Measurements from ENCODE around the gene HAAO. TPM values are rescaled to one million over a fixed set of nuclear protein-coding genes. Genes with fewer than 3 reads are reported as not detected.

HAAO gene
- total and polyA plus RNA-seq, 2 experiments from 2014 or later: 2.6 to 3.2 TPM

GRCh38 chr2:42819160-42819559 lies 26.8 kb upstream of the HAAO start (continued):
- TF ChIP-seq REST (IDR thresholded peaks at IDR 0.05; ENCODE audit: unreplicated experiment) (no peak), EZH2phosphoT487 (IDR thresholded peaks at IDR 0.05; ENCODE audit: unreplicated experiment) (no peak), ETS1 (IDR thresholded peaks at IDR 0.05) (no peak), NANOG (IDR thresholded peaks at IDR 0.05; ENCODE audit: borderline replicate concordance) (no peak), EZH2 (IDR thresholded peaks at IDR 0.05; ENCODE audit: low read depth, unreplicated experiment) (no peak), STAT1 (IDR thresholded peaks at IDR 0.05; ENCODE audit: unreplicated experiment) (no peak), CTCF (conservative IDR thresholded peaks at IDR 0.05; ENCODE audit: low read depth in 2 of 2) (no peak)

- Histone ChIP-seq H3K9me2 (ENCODE audit: insufficient read depth) (no peaks in the 10 kb centered on the region), H3K79me2 (replicated peaks; ENCODE audit: insufficient read depth) (no peaks in the 10 kb centered on the region), H2AFZ (no peak overlapping the region), H3K4me3 (no peak overlapping the region), H3K4me1 (ENCODE audit: insufficient read depth) (no peaks in the 10 kb centered on the region), H3K4me2 (no peak overlapping the region), H3K27ac (ENCODE audit: low read depth) (no peak overlapping the region), H3F3A (replicated peaks; ENCODE audit: low read depth) (peaks cover 5% of the 10 kb centered on the region; the same call in 1 of the 2 replicates), H3K36me3 (ENCODE audit: insufficient read depth) (no peaks in the 10 kb centered on the region; the same call in 1 of the 2 replicates), H3K27me3 (ENCODE audit: insufficient read depth) (no peaks in the 10 kb centered on the region), H4K20me1 (replicated peaks; ENCODE audit: insufficient read depth) (no peaks in the 10 kb centered on the region)
- Mint-ChIP-seq H3K27ac (no peak overlapping the region), H3K4me1 (peaks cover 3% of the 10 kb centered on the region; the same call in 1 of the 3 replicates), H3K27me3 (ENCODE audit: insufficient read depth, low read depth, poor library complexity) (peaks cover 6% of the 10 kb centered on the region), H3K4me3 (no peak overlapping the region), H3K36me3 (ENCODE audit: low read depth) (peaks cover 13% of the 10 kb centered on the region), H3K9me3 (peaks cover 18% of the 10 kb centered on the region; the same call in 2 of the 3 replicates)
- ATAC-seq (no peak), DNase-seq (ENCODE audit: low spot score) (no peak)
- no peak for TF ChIP-seq CTCF (conservative IDR thresholded peaks at IDR 0.05; ENCODE audit: low read depth in 2 of 2)
- TF ChIP-seq ETS1 (IDR thresholded peaks at IDR 0.05): no peak
- no peak for TF ChIP-seq REST (IDR thresholded peaks at IDR 0.05; ENCODE audit: unreplicated experiment)
- no peak for TF ChIP-seq ZNF331 (CRISPR knock-in tag; IDR thresholded peaks at IDR 0.05; ENCODE audit: low read depth)
- TF ChIP-seq EZH2 (IDR thresholded peaks at IDR 0.05; ENCODE audit: low read depth, unreplicated experiment): no peak
- no peak for TF ChIP-seq STAT1 (IDR thresholded peaks at IDR 0.05; ENCODE audit: unreplicated experiment)
- no peak for TF ChIP-seq JUNB (IDR thresholded peaks at IDR 0.05; ENCODE audit: unreplicated experiment)
- TF ChIP-seq CREB1 (CRISPR knock-in tag; IDR thresholded peaks at IDR 0.05; ENCODE audit: low read depth): no peak
- TF ChIP-seq EZH2phosphoT487 (IDR thresholded peaks at IDR 0.05; ENCODE audit: unreplicated experiment): no peak
- no peak for TF ChIP-seq ZNF114 (CRISPR knock-in tag; IDR thresholded peaks at IDR 0.05)
- no peak for TF ChIP-seq NANOG (IDR thresholded peaks at IDR 0.05; ENCODE audit: borderline replicate concordance)
- TF ChIP-seq POLR2AphosphoS5 (IDR thresholded peaks at IDR 0.05; ENCODE audit: low read depth): no peak
Measured at GRCh38 chr2:42815726-42816125, 23.3 kb upstream of the HAAO start.
